Activated CD8-positive, alpha-beta memory T cell treated with anti-CD3 and anti-CD28 coated beads for 24 hours (primary cell): ENCODE measurements around the gene CTIF.

Experiments
- DNase-seq: peaks from one replicate; pipeline ENCODE4 v3.0.0-alpha.2; 2020

CTIF gene

GRCh38 chr18:48794251-48794970 lies 255.6 kb downstream of the CTIF start:
- no peak for DNase-seq

GRCh38 chr18:48795696-48796095 lies 256.9 kb downstream of the CTIF start:
- DNase-seq: no peak

- DNase-seq: peak; percentile 19
Measured at GRCh38 chr18:48796491-48797205, 257.8 kb downstream of the CTIF start.

GRCh38 chr18:48797841-48798255 lies 259.0 kb downstream of the CTIF start:
- DNase-seq: peak; percentile 54

- peak; percentile 50 for DNase-seq
Measured at GRCh38 chr18:48798334-48799245, 259.8 kb downstream of the CTIF start.

- DNase-seq: peak; percentile 53
Measured at GRCh38 chr18:48799724-48800315, 261.0 kb downstream of the CTIF start.

- peak; percentile 58 for DNase-seq
Measured at GRCh38 chr18:48800466-48800865, 261.6 kb downstream of the CTIF start.

- DNase-seq: peak; percentile 72
Measured at GRCh38 chr18:48800876-48801727, 262.3 kb downstream of the CTIF start.

GRCh38 chr18:48801728-48802542 lies 263.1 kb downstream of the CTIF start:
- peak; percentile 61 for DNase-seq

GRCh38 chr18:48802543-48803290 lies 263.9 kb downstream of the CTIF start:
- peak; percentile 56 for DNase-seq

GRCh38 chr18:48803518-48803917 lies 264.7 kb downstream of the CTIF start:
- peak; percentile 51 for DNase-seq

GRCh38 chr18:48803951-48804855 lies 265.4 kb downstream of the CTIF start:
- DNase-seq: peak; percentile 53

GRCh38 chr18:48804856-48805610 lies 266.2 kb downstream of the CTIF start:
- DNase-seq: peak; percentile 54

- DNase-seq: peak; percentile 47
Measured at GRCh38 chr18:48805826-48806535, 267.1 kb downstream of the CTIF start.

- peak; percentile 62 for DNase-seq
Measured at GRCh38 chr18:48806551-48807261, 267.9 kb downstream of the CTIF start.

- DNase-seq: no peak
Measured at GRCh38 chr18:48808476-48808875, 269.6 kb downstream of the CTIF start.

- DNase-seq: no peak
Measured at GRCh38 chr18:48809365-48809764, 270.5 kb downstream of the CTIF start.
